HG02885 (cell line): ENCODE data around the gene POSTN.
"Not testable (repeated sequence)": the region's sequence is repeated elsewhere in the genome, so short reads cannot be mapped to it uniquely, and the experiment has no call there.

Experiments used
- ATAC-seq: cut with Tn5 transposase; IDR thresholded peaks from one replicate; pipeline ENCODE4 v1.9.1; 2021; ENCODE audit warnings: mild to moderate bottlenecking; ENCODE audit not compliant: unreplicated experiment, poor library complexity

Gene POSTN

GRCh38 chr13:37599519-37599918 lies 951 bp upstream of the POSTN start:
- ATAC-seq = no peak

- no peak for ATAC-seq
Measured at GRCh38 chr13:37597477-37598025, 1.0 kb downstream of the POSTN start.

DNA sequence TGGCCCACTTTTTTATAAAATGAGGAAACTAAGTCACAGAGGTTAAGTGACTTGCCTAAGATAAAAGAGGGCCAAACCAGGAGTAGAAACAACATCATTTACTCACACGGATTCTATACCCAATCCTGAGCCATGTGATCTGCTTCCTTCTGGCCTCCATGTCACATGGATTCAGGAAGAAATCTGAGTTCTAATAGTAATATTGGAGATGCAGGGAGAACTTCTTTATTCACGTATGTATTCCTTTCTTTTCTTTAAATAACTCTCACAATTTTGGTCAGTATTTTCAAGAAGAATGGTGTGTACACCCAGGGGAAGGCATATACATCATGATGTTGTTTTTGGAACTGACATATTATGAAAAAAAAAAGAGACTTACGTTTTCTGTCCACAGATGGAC lies 1.8 kb downstream of the POSTN start:
- no peak for ATAC-seq

DNA sequence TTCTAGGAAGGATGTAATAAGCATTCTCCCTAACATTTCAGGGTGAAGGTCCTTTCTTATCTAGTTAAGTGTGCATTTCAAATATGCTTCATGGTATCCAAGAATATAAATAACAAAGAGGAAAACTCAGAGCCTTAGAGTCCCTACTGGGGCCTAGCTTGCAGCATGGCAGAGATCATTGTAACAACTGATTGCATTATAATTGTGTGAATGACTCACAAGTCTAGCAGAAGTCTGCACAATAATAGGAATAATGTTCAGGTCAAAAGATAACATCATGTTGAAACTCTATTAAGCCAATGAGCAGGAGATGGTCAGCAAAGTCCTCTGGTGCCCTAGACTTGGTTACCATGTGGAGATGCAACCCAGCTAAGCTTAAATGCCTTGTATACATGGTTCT lies 3.4 kb downstream of the POSTN start:
- no peak for ATAC-seq

DNA sequence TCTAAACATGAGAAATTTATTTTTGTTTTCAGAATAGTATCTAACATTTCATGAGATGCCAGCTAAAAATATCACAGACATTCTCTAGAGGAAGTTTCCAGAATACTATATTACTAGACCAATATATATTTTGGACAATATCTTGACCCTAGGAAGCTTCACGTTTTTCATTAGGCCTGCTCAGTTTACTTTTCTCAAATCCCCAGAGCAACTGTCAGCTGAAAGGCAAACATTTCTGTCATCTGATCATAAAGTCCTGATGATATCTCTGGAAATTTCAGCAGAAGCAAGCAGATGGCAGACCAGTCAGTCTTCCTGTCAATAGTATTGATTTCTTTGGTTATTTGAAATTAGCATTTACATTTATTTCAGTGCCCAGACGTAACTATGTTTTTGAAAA lies 4.0 kb downstream of the POSTN start:
- ATAC-seq = no peak

GRCh38 chr13:37589381-37589780 lies 9.2 kb downstream of the POSTN start:
- not testable (repeated sequence) for ATAC-seq

- ATAC-seq = no peak
Measured at GRCh38 chr13:37587236-37587635, 11.3 kb downstream of the POSTN start.

GRCh38 chr13:37586164-37586563 lies 12.4 kb downstream of the POSTN start:
- ATAC-seq = no peak

DNA sequence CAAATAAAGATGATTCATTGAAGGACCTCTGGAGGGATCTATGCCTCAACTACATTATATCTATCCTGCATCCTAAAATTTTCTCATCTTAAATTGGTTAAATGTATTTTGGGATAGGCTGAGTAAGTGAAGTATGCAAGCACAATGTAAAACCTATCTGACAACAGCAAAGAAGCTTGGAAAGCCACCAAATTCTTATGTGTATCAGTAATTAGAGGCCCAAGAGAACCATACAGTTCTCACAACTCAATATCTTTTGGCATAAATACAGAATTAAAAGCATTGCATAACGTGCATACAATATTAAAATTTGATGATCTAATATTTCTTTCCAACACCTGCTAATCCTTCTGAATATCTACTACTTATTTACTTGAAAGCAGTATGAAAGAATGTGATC lies 13.0 kb downstream of the POSTN start:
- no peak for ATAC-seq

DNA sequence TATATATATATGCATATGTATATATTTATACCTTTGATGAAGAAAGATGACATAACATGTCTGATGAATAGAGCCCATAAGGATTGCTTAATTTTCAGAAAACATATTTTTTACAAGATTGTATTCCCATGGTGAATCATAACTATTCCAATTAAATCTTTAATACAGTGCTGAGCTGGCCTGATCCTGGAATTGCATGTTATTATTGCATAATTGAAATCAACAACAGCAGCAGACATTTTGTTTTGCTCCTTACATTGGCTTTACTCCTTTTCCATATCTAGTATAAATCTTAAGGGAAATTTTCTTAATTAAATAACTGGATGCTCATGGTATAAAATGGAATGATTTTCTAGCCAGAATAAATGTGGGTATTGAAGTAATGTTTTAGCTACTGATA lies 22.0 kb downstream of the POSTN start:
- ATAC-seq = no peak

DNA sequence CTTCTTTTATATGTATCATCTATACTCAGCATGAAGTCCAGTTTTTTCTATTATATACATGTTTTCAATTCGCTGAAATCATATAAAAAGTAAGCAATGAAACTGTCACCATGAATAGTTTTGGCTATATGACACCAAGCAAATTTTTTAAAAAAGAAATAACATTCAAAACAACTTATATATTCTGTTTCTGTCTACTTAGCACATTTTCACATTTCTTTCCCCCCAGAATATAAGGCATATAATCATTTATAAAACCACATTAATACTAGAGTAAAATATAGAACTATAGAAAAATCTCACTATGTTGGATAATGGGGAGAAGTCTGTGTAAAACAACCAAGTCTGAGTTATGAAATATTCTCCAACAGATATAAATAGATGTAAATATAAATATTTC lies 33.1 kb downstream of the POSTN start:
- no peak for ATAC-seq

- ATAC-seq = no peak
Measured at GRCh38 chr13:37561031-37561430, 37.5 kb downstream of the POSTN start.

DNA sequence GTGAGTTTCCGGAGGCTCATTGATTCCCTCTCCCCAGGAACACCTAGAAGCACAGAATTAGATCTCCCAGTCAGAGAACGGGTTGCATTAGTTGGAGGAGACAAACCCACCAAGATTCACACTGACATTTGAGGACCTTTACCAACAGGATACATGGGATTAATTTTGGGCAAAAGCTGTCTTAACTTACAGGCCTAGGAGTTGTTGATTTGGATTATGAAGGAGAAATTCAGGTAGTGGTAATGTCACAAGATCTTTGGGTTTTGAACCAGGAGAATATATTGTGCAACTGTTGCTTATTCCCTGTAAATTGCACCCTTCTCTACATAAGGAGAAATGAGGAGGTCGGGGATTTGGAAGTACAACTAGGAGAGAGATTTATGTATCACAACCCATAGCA lies 38.0 kb downstream of the POSTN start:
- ATAC-seq = no peak

GRCh38 chr13:37558766-37559165 lies 39.8 kb downstream of the POSTN start:
- not testable (repeated sequence) for ATAC-seq

DNA sequence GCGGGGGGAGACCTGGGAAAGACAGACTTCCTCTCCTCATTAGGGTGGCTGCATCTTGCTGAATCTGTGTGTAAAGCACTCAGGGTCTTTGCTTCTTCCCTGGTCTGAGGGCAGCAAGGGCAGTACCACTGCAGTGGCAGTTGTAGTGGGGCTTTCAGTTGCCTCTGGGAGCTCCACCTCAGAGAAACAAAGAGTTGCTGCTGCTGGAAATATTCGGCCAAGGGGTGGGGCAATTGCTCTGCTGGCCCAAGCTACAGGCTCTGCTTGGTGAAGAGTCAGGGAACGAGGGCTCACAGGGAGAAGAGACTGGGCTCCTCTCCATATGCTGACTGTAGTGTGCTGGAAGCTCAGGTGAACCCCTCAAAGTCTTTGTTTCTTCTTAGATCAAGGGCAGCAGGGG lies 52.5 kb downstream of the POSTN start:
- no peak for ATAC-seq

DNA sequence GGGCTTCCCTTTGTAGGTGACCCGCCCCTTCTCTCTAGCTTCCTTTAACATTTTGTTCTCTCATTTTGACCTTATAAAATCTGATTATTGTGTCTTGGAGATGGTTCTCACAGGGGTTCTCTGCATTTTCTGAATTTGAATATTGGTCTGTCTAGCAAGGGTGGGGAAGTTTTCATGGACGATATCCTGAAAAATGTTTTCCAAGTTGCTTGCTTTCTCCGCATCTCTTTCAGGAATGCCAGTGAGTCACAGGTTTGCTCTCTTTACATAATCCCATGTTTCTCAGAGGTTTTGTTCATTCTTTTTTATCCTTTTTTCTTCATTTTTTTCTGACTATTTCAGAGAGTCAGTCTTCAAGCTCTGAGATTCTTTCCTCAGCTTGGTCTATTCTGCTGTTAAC lies 53.6 kb downstream of the POSTN start:
- ATAC-seq = no peak

DNA sequence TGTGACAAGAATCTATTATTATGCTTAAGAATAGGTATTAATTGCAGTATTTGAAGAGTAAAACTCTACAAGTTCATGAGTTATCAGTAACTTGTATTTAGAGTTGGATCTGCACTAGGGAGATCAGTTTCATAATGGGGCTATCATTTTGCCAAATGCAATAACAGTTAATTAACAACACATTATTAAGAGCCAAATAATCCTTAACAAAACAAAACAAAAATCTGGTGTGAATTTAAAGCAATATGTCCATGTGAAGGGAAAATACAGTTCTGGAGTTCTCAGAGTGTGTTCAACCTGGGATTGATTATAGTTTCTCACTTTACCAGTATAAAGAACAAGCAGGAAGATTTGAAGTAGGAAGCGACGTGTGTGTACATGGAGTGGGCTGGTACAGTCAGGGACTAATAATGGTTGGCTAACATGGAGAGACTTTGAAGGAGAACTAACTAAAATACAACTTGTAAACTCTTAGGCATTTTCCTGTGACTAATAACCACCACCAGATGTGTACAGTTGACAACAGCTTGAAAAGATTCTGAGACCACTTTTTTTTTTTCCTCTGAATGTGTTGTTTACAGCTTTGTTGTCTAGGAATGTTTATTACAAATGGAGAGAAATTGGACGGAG lies 58.5 kb downstream of the POSTN start:
- no peak for ATAC-seq

DNA sequence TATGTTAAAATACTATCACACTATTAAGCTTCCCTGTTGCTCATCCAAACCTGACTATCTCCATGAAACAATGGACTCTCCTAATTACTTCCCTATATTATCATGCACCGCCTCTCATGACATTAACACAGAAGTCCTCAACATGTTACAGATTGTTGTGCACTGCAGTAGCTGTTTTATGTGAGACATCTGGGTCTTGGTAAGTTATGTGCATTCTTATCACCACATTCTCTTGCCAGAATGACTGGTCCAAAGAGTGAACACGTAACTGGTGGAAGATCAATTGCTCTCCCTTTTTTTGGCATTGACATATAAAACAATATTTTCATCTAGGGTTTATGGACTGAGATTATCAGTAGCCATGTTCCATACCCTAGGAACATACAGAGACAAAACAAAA lies 59.4 kb downstream of the POSTN start:
- no peak for ATAC-seq

GRCh38 chr13:37535501-37535900 lies 63.1 kb downstream of the POSTN start:
- no peak for ATAC-seq

- ATAC-seq = no peak
Measured at GRCh38 chr13:37534676-37535075, 63.9 kb downstream of the POSTN start.

- no peak for ATAC-seq
Measured at GRCh38 chr13:37534181-37534580, 64.4 kb downstream of the POSTN start.

DNA sequence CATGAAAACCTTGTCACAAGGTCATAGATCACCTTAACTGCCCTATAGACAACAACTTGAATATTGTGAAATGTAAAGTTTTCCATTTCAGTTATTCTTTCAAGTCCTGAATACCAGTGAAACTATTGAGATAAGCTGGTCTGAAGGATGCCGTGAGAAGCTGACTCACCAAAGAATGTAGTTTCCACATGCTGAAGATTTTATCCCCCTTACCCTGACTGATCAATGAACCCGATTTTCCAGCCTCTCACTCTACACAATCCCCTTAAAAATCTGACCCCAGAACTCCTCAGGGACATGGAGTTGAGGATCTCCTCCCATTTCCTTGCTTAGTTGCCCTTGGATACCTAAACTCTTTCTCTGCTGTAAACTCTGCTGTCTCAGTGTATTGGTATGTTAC lies 67.5 kb downstream of the POSTN start:
- ATAC-seq = no peak
